Measurements from ENCODE around the gene PXK.

- TF ChIP-seq CTCF (IDR thresholded peaks at IDR 0.05; ENCODE audit: low read length): no peak
- TF ChIP-seq EZH2 (optimal IDR thresholded peaks at IDR 0.05; ENCODE audit: low read depth, low read length): no peak
Measured at GRCh38 chr3:58296843-58297242, 35.8 kb upstream of the PXK start.
